ENCODE results near the gene STAG1. TPM values are rescaled to one million over a fixed set of nuclear protein-coding genes. Genes with fewer than 3 reads are reported as not detected.

The STAG1 gene
- polyA plus RNA-seq, 1 donor from 2014 or later = 30.8 TPM

- Histone ChIP-seq H3K4me2 (ENCODE audit: low read length) (no peak overlapping the region), H3K27ac (ENCODE audit: low read length) (no peak overlapping the region), H2AFZ (ENCODE audit: low read depth, low read length) (no peak overlapping the region), H3K79me2 (replicated peaks; ENCODE audit: insufficient read depth, low read length) (no peaks in the 10 kb centered on the region), H3K36me3 (ENCODE audit: insufficient read depth, low read length) (peaks cover 5% of the 10 kb centered on the region), H3K27me3 (ENCODE audit: insufficient read depth, low read depth, low read length) (no peaks in the 10 kb centered on the region), H3F3A (ENCODE audit: insufficient read depth, low read length, poor library complexity, severe bottlenecking) (no peaks in the 10 kb centered on the region), H3K9me2 (ENCODE audit: insufficient read depth, low read length) (no peaks in the 10 kb centered on the region), H3K9me3 (ENCODE audit: low read length) (no peaks in the 10 kb centered on the region), H3K4me3 (ENCODE audit: low read length) (no peak overlapping the region), H3K9ac (ENCODE audit: low read length) (no peak overlapping the region), H4K20me1 (ENCODE audit: insufficient read depth) (no peaks in the 10 kb centered on the region)
- no peak for TF ChIP-seq EP300 (conservative IDR thresholded peaks at IDR 0.05; ENCODE audit: poor library complexity, severe bottlenecking)
- no peak for TF ChIP-seq POLR2AphosphoS5 (IDR thresholded peaks at IDR 0.05)
- TF ChIP-seq RAD21 (conservative IDR thresholded peaks at IDR 0.05) = no peak
- TF ChIP-seq, protein P1, sequence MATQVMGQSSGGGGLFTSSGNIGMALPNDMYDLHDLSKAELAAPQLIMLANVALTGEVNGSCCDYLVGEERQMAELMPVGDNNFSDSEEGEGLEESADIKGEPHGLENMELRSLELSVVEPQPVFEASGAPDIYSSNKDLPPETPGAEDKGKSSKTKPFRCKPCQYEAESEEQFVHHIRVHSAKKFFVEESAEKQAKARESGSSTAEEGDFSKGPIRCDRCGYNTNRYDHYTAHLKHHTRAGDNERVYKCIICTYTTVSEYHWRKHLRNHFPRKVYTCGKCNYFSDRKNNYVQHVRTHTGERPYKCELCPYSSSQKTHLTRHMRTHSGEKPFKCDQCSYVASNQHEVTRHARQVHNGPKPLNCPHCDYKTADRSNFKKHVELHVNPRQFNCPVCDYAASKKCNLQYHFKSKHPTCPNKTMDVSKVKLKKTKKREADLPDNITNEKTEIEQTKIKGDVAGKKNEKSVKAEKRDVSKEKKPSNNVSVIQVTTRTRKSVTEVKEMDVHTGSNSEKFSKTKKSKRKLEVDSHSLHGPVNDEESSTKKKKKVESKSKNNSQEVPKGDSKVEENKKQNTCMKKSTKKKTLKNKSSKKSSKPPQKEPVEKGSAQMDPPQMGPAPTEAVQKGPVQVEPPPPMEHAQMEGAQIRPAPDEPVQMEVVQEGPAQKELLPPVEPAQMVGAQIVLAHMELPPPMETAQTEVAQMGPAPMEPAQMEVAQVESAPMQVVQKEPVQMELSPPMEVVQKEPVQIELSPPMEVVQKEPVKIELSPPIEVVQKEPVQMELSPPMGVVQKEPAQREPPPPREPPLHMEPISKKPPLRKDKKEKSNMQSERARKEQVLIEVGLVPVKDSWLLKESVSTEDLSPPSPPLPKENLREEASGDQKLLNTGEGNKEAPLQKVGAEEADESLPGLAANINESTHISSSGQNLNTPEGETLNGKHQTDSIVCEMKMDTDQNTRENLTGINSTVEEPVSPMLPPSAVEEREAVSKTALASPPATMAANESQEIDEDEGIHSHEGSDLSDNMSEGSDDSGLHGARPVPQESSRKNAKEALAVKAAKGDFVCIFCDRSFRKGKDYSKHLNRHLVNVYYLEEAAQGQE (IDR thresholded peaks at IDR 0.05; ENCODE audit: borderline replicate concordance) = no peak
- no peak for TF ChIP-seq TAF1 (IDR thresholded peaks at IDR 0.05; ENCODE audit: low read depth)
- TF ChIP-seq MXI1 (conservative IDR thresholded peaks at IDR 0.05; ENCODE audit: poor library complexity, severe bottlenecking) = no peak
- TF ChIP-seq SMC3 (conservative IDR thresholded peaks at IDR 0.05; ENCODE audit: poor library complexity) = no peak
- TF ChIP-seq EZH2 (IDR thresholded peaks at IDR 0.05; ENCODE audit: borderline replicate concordance, insufficient read depth, low read length, poor library complexity, severe bottlenecking) = no peak
- no peak for TF ChIP-seq CTCF (IDR thresholded peaks at IDR 0.05; ENCODE audit: poor library complexity, severe bottlenecking)
Measured at GRCh38 chr3:136473716-136474326, 278.4 kb downstream of the STAG1 start.

DNA sequence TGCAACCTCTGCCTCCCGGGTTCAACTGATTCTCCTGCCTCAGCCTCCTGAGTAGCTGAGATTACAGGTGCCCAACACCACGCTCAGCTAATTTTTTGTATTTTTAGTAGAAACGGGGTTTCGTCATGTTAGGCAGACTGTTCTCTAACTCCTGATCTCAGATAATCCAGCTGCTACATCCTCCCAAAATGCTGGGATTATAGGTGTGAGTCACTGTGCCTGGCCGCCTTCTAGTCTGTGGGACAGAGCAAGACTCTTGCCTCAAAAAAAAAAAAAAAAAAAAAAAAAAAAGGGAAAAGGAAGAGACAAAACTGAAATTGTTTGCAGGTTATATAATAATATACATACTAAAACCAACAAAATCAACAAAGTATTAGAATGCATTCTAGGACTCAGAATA is 286.9 kb downstream of the STAG1 start:
- Histone ChIP-seq H3K9me2 (ENCODE audit: insufficient read depth, low read length) (no peaks in the 10 kb centered on the region), H3K9ac (ENCODE audit: low read length) (no peak overlapping the region), H3F3A (ENCODE audit: insufficient read depth, low read length, poor library complexity, severe bottlenecking) (no peaks in the 10 kb centered on the region), H2AFZ (ENCODE audit: low read depth, low read length) (no peak overlapping the region), H3K9me3 (ENCODE audit: low read length) (no peaks in the 10 kb centered on the region), H3K79me2 (replicated peaks; ENCODE audit: insufficient read depth, low read length) (no peaks in the 10 kb centered on the region), H3K4me2 (ENCODE audit: low read length) (no peak overlapping the region), H3K27ac (ENCODE audit: low read length) (no peak overlapping the region), H3K4me3 (ENCODE audit: low read length) (no peak overlapping the region), H4K20me1 (ENCODE audit: insufficient read depth) (no peaks in the 10 kb centered on the region), H3K27me3 (ENCODE audit: insufficient read depth, low read depth, low read length) (no peaks in the 10 kb centered on the region), H3K36me3 (ENCODE audit: insufficient read depth, low read length) (no peaks in the 10 kb centered on the region)
- TF ChIP-seq TAF1 (IDR thresholded peaks at IDR 0.05; ENCODE audit: low read depth) (no peak), MXI1 (conservative IDR thresholded peaks at IDR 0.05; ENCODE audit: poor library complexity, severe bottlenecking) (no peak), RAD21 (conservative IDR thresholded peaks at IDR 0.05) (no peak), CTCF (IDR thresholded peaks at IDR 0.05; ENCODE audit: poor library complexity, severe bottlenecking) (no peak), SMC3 (conservative IDR thresholded peaks at IDR 0.05; ENCODE audit: poor library complexity) (no peak), EP300 (conservative IDR thresholded peaks at IDR 0.05; ENCODE audit: poor library complexity, severe bottlenecking) (no peak), POLR2AphosphoS5 (IDR thresholded peaks at IDR 0.05) (no peak), EZH2 (IDR thresholded peaks at IDR 0.05; ENCODE audit: borderline replicate concordance, insufficient read depth, low read length, poor library complexity, severe bottlenecking) (no peak)
- TF ChIP-seq, protein P1 (IDR thresholded peaks at IDR 0.05; ENCODE audit: borderline replicate concordance) = no peak

Data from neural cell (in vitro differentiated cells).